Muscle layer of duodenum (tissue), 2 donors: Measurements from ENCODE around the gene FLII.

Source experiments
- H3K27ac ChIP-seq: one replicate; pipeline ENCODE4 v1.7.0; 2013; ENCODE audit warnings: mild to moderate bottlenecking, low read length
- H3K27me3 ChIP-seq: one replicate; pipeline ENCODE4 v1.7.0; 2013; ENCODE audit warnings: low read depth, mild to moderate bottlenecking, control low read depth, low read length
- H3K36me3 ChIP-seq, 2 donors: one replicate each; pipeline ENCODE4 v1.7.0; 2013; ENCODE audit warnings: low read length in 2 of 2, control low read depth in 1 of 2, mild to moderate bottlenecking in 1 of 2; ENCODE audit not compliant: insufficient read depth in 2 of 2, control insufficient read depth in 1 of 2
- H3K4me1 ChIP-seq, 2 donors: one replicate each; pipeline ENCODE4 v1.7.0; 2013; ENCODE audit warnings: low read length in 2 of 2, mild to moderate bottlenecking in 2 of 2, control low read depth in 1 of 2, moderate library complexity in 1 of 2; ENCODE audit not compliant: insufficient read depth in 2 of 2, control insufficient read depth in 1 of 2
- H3K4me3 ChIP-seq, 2 donors: one replicate each; pipeline ENCODE4 v1.7.0; 2013; ENCODE audit warnings: low read length in 2 of 2, low read depth in 1 of 2, mild to moderate bottlenecking in 1 of 2
- H3K9me3 ChIP-seq, 2 donors: one replicate each; pipeline ENCODE4 v1.7.0; 2013; ENCODE audit warnings: low read length in 2 of 2, control low read depth in 1 of 2, mild to moderate bottlenecking in 1 of 2; ENCODE audit not compliant: control insufficient read depth in 1 of 2
- donor health status: healthy.

Gene FLII

GRCh38 chr17:18236494-18236893 lies 22.0 kb downstream of the FLII start:
- Histone ChIP-seq H3K27ac (no peak overlapping the region), H3K27me3 (no peaks in the 10 kb centered on the region), H3K9me3 (no peaks in the 10 kb centered on the region), H3K36me3 (peaks cover 0 to 64% of the 10 kb centered on the region in 2 donors), H3K4me3 (no peak overlapping the region), H3K4me1 (no peaks in the 10 kb centered on the region)

- Histone ChIP-seq H3K27ac (no peak overlapping the region), H3K4me3 (no peak overlapping the region), H3K9me3 (no peaks in the 10 kb centered on the region), H3K4me1 (no peaks in the 10 kb centered on the region), H3K27me3 (no peaks in the 10 kb centered on the region), H3K36me3 (peaks cover 0 to 57% of the 10 kb centered on the region in 2 donors)
These were observed 22.7 kb downstream of the FLII start for GRCh38 chr17:18235743-18236256.

GRCh38 chr17:18234853-18235380 lies 23.6 kb downstream of the FLII start:
- no peak overlapping the region for H3K27ac ChIP-seq
- no peak overlapping the region for H3K4me3 ChIP-seq
- H3K4me1 ChIP-seq = no peaks in the 10 kb centered on the region
- H3K9me3 ChIP-seq = no peaks in the 10 kb centered on the region
- peaks cover 0 to 57% of the 10 kb centered on the region in 2 donors for H3K36me3 ChIP-seq
- H3K27me3 ChIP-seq = no peaks in the 10 kb centered on the region

GRCh38 chr17:18233803-18234518 lies 24.6 kb downstream of the FLII start:
- Histone ChIP-seq H3K36me3 (peaks cover 0 to 57% of the 10 kb centered on the region in 2 donors), H3K27me3 (no peaks in the 10 kb centered on the region), H3K4me3 (no peak overlapping the region), H3K9me3 (no peaks in the 10 kb centered on the region), H3K4me1 (no peaks in the 10 kb centered on the region), H3K27ac (no peak overlapping the region)

DNA sequence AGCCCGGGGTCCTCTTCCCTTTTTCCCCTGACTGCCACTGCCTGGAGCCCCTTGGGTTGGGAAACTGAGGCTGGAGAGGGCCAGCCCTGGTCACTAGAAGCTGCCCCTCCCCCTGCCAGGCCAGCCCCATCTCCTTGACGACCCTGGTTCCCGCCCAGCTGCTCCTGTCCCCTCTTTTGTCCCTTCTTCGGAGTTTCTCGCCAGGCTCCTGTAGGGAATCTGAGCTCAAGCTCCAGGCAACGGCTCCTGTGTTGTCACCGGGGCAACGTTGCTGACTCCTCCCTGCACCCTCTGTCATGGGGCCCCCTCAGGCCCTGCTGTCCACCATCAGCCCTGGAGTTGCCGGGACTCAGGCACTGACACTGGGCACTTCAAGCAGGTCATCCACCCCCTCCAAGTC lies 27.4 kb downstream of the FLII start:
- no peaks in the 10 kb centered on the region for H3K27me3 ChIP-seq
- H3K27ac ChIP-seq = no peak overlapping the region
- no peak overlapping the region for H3K4me3 ChIP-seq
- peaks cover 0 to 39% of the 10 kb centered on the region in 2 donors for H3K36me3 ChIP-seq
- H3K4me1 ChIP-seq = peaks cover 0 to 5% of the 10 kb centered on the region in 2 donors
- no peaks in the 10 kb centered on the region for H3K9me3 ChIP-seq

DNA sequence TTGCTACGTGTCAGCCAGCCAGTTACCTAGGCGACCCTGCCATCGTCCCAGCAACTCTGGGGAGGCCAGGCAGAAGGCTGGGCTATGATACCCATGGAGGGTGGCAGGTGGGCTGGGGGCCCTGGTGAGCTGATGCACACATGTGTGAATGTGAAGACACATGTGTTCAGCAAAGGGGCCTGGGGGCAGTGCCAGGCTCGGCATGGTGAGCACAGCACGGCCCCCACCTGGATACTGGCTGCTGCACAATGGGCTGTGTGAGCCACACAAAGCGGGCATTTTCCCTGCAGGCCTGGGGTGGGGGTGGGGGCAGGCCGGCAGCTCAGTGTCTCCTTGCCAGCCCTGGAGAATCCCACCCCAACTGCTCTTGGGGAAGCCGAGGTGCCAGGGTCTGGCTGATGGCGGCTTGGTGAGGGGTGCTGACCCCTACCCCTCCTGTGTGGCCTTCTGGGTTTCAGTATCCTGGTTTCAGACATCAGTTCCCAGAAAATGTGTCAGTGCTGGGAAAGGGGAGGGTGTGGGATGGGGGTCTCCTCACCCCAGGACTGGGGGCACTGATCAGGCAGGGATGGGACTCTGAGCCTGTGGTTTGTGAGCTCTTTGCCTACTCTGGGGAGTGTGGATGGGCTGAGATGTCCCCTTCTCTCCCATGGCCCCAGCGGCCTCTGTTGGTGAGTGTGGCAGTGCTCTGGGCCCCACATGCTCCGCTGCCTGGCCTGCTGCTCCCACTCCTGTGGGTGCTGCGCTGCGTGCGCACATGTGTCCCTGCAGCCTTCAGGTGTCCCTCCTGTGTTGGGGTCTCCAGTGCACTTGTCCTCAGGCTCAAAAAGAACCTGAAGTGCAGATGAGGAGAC lies 28.0 kb downstream of the FLII start:
- Histone ChIP-seq H3K27me3 (no peaks in the 10 kb centered on the region), H3K4me1 (peaks cover 0 to 8% of the 10 kb centered on the region in 2 donors), H3K27ac (no peak overlapping the region), H3K9me3 (no peaks in the 10 kb centered on the region), H3K4me3 (no peak overlapping the region), H3K36me3 (peaks cover 0 to 32% of the 10 kb centered on the region in 2 donors)

DNA sequence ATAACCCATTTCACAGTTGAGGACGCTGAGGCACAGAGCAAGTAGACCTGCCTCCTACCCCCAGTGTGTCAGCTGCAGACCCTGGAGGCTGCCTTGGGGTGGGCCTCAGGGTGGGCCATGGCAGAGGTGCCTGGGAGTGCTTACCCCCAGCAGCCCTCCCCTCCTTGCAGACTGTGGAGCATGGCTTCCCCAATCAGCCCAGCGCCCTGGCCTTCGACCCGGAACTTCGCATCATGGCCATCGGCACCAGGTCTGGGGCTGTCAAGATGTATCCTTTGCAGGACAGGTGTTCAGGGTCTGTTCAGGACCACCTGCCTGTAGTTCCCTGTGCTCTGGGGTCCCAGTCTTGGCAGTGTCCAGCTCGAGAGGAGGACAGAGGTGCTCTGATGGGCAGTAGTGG lies 28.8 kb downstream of the FLII start:
- Histone ChIP-seq H3K4me3 (no peak overlapping the region), H3K36me3 (peaks cover 0 to 25% of the 10 kb centered on the region in 2 donors), H3K9me3 (no peaks in the 10 kb centered on the region), H3K4me1 (peaks cover 3 to 12% of the 10 kb centered on the region in 2 donors), H3K27me3 (no peaks in the 10 kb centered on the region), H3K27ac (no peak overlapping the region)

GRCh38 chr17:18229254-18229653 lies 29.3 kb downstream of the FLII start:
- Histone ChIP-seq H3K36me3 (peaks cover 0 to 20% of the 10 kb centered on the region in 2 donors), H3K4me1 (peaks cover 4 to 16% of the 10 kb centered on the region in 2 donors), H3K27me3 (no peaks in the 10 kb centered on the region), H3K4me3 (no peak overlapping the region), H3K9me3 (no peaks in the 10 kb centered on the region), H3K27ac (no peak overlapping the region)

- no peaks in the 10 kb centered on the region for H3K9me3 ChIP-seq
- H3K27ac ChIP-seq = no peak overlapping the region
- no peaks in the 10 kb centered on the region for H3K27me3 ChIP-seq
- H3K4me3 ChIP-seq = no peak overlapping the region
- peaks cover 4 to 16% of the 10 kb centered on the region in 2 donors for H3K4me1 ChIP-seq
- peaks cover 0 to 10% of the 10 kb centered on the region in 2 donors for H3K36me3 ChIP-seq
These were observed 30.3 kb downstream of the FLII start for GRCh38 chr17:18228176-18228682.

GRCh38 chr17:18227635-18228034 lies 30.9 kb downstream of the FLII start:
- no peaks in the 10 kb centered on the region for H3K9me3 ChIP-seq
- no peaks in the 10 kb centered on the region for H3K27me3 ChIP-seq
- peaks cover 4 to 16% of the 10 kb centered on the region in 2 donors for H3K4me1 ChIP-seq
- H3K36me3 ChIP-seq = peaks cover 0 to 7% of the 10 kb centered on the region in 2 donors
- H3K4me3 ChIP-seq = no peak overlapping the region
- H3K27ac ChIP-seq = no peak overlapping the region
